Stimulated activated CD8-positive, alpha-beta memory T cell treated with anti-CD3 and anti-CD28 coated beads, Interleukin-7, amount 100 ng/mL, for 4 hours (primary cell): ENCODE data around the gene MLNR.

ENCODE experiments used
- DNase-seq, 2 donors: peaks; one replicate each; pipeline ENCODE4 v3.0.0-alpha.2; 2020; ENCODE audit warnings: low read depth in 2 of 2

The MLNR gene

DNA sequence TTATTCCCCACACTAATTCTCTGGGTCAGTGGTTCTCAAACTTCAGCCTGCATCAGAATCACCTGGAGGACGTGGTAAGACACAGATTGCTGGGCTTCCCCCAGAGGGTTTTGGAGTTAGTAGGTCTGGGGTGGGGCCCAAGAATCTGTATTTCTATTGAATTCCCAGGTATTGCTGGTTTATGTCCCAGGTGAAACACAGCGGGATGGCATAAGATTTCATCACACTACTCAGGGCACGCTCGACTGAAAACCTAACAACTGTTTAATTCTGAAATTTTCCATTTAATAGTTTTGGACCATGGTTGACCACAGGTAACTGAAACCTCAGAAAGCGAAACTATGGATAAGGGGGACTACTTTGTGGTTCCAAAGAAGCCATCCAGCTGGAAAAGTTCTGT, 6.5 kb downstream of the MLNR start:
- no peak for DNase-seq

DNA sequence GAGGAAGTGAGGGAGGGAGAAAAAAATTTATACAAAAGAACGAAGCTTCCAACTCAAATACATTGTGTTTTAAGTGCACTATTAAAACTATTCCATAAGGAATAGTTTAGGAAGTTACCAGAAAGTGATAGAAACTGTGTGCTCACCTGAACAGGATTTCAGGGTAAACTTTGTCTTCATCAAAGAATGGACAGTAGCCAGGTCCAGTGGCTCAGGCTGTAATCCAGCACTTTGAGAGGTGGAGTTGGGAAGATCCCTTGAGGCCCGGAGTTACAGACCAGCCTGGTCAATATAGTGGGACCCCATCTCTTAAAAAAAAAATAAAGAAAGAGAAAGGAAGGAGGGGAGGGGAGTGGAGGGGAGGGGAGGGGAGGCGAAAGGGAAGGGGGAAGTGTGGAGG, 14.6 kb downstream of the MLNR start:
- no peak for DNase-seq

DNA sequence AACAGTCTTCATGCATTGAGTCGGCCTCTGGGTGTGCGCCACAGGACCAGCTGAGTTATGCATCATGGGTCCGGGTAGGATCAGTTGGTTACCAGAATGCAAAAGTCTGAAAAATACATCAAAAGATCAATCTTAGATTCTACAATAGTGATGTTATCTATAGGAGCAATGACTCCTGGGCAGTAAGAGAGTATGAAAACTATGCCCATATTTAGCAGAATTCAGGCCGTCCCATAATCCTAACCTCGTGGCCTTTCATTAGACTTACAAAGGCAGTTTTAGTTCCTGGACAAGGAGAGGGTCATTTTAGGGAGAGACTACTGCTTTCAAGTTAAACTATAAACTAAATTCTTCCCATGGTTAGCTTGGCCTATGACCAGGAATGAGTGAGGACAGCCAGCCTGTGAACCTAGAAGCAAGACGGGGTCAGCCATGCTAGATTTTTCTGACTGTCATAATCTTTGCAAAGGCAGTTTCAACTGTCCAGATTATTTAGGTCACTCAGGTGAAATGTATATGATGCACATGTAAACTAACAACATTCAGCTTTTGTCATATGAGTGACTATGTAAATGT, 15.8 kb downstream of the MLNR start:
- DNase-seq, result no peak

- no peak for DNase-seq
Measured at GRCh38 chr13:49238621-49239020, 18.5 kb downstream of the MLNR start.

GRCh38 chr13:49240017-49240416, 19.9 kb downstream of the MLNR start:
- DNase-seq, result no peak

GRCh38 chr13:49241296-49241695, 21.2 kb downstream of the MLNR start:
- DNase-seq, result no peak

- DNase-seq, result no peak
Measured at GRCh38 chr13:49245101-49245500, 25.0 kb downstream of the MLNR start.

GRCh38 chr13:49246850-49247642, 26.9 kb downstream of the MLNR start:
- DNase-seq, result no peak

GRCh38 chr13:49247643-49248621, 27.8 kb downstream of the MLNR start, which contains the start of gene CDADC1:
CDADC1 (plus strand) TSS chr13:49247925; CDS start chr13:49248038, 113 bp downstream.
- DNase-seq, result peak; percentile 82 to 85

GRCh38 chr13:49248622-49249002, 28.5 kb downstream of the MLNR start:
- no peak for DNase-seq

GRCh38 chr13:49251326-49251725, 31.2 kb downstream of the MLNR start:
- DNase-seq, result no peak

DNA sequence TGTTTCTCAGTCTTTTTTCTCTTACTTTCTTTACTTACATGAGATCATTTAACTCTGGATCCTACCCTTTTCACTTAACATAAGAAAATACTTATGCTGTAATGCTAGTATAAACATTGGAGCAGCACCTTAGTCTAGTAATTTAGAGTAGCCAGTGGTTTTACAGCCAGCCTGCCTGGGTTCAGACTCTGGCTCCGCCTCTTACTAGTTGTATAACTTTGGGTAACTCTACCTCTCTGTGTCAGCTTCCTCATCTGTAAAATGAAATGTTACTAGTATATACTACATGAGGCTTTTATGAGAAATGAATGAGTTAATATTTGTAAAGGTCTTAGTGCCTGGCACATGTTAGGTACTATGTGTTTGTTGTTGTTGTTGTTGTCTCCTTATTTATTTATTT, 33.2 kb downstream of the MLNR start:
- DNase-seq, result no peak

- no peak for DNase-seq
Measured at GRCh38 chr13:49254007-49254406, 33.9 kb downstream of the MLNR start.

DNA sequence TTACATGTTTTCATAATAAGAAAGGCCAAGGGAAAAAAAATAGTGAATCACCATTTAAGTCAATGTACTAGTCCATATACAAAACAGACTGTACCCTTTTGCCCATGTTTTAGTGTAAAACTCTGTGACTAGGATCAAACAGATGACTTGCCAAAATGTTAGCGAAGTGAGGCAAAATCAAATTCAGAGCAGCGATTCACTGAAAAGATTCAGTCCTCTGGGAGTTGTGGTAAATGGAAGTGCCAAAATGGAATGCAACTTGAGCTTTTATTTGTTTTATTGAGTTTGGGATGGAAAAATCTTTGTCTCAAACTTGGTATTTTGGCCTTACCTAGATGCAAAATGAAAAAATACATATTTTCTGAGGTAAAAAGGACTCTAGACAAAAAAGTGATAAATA, 36.7 kb downstream of the MLNR start:
- DNase-seq, result no peak

DNA sequence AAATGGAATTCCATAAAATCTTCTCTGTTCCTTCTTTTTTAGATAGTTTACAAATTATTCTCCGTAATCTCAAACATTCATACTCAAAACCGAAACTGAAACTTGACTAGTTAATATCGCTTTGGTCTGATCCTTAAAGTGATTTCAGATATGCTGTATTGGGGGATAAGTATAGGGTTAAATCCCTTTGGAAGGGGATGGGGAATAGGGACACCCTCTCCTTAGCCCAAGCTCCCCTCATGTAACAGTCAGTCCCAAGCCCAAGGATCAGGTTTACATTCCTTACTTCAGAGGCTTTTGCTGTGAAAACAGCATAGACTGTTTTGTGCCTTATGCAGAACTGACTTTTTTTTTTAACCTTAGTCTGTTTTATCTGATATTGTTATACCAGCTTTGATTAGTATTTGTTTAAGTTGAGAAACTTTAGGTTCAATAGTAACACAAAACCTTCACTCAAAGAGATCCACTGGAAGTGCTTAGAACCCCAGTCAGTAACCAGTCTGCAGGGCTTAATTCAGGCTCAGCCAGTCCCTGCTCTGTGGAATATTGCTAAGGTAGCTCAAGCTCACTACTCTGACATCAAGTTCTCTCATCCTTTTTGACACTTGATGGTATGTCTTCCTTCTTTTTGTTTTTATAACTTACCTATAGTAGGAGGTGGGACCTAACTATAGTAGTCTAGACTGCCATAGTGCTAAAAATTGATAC, 38.1 kb downstream of the MLNR start:
- DNase-seq, result no peak

DNA sequence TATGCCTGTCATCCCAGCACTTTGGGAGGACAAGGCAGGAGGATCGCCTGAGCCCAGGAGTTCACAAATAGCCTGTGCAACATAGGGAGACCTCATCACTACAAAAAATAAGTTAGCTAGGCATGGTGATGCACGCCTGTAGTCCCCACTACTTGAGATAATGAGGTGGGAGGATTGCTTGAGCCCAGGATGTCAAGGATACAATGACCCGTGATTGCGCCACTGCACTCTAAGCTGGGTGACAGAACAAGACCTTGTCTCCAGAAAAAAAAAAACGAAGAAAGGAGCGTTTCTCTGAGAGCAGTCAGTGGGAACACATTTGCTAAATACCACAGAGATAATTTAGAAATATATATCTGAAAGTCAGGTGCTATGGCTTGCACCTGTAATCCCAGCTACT, 39.4 kb downstream of the MLNR start:
- no peak for DNase-seq

GRCh38 chr13:49262634-49263033, 42.5 kb downstream of the MLNR start:
- no peak for DNase-seq

DNA sequence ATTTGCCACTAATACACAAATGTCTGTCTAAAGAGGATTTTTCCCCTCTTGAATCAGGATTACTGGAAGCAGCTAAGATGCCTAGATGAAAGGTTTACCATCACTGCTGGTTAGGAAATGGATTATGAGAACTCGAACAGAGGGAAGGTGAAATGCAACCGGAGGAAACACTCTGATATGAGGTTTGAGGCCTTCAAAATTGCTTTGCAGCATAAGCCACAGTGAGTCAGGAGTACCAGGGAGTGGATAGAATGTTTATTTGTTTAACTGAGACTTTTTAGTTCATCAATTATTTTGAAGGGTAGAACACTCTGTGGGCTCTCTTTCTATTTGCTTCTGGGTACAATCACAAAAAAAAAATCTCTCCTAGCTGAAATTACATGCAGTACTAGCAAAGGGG, 45.7 kb downstream of the MLNR start:
- no peak for DNase-seq

DNA sequence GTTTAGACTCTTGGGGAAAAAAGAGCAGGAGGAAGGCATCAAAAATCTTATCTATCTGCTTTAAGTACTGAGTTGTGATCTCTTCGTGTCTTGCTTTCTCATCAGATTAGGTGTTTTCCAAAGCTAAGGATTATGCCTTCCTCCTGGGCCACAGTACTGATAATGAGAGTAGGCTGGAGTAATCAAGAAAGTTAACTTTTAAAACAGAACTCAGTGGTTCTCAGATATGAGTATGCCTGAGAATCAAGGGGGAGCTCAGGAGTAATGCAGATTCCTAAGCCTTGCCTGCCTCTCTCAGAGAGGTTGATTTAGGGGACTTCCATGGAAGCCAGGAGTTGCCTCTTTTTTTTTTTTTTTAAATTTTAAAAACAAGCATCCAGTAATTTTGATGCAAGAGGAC, 51.1 kb downstream of the MLNR start:
- no peak for DNase-seq
